Lower leg skin (tissue), 4 donors: ENCODE data around the gene TMEM123. TPM values are rescaled to one million over a fixed set of nuclear protein-coding genes. Genes with fewer than 3 reads are reported as not detected.

Source experiments
- DNase-seq, 2 donors: peaks; one replicate each; pipeline ENCODE4 v3.0.0-alpha.2; 2019; ENCODE audit warnings: low spot score in 2 of 2
- H3K4me3 ChIP-seq: fragments of 200-600 bp; sonication (generic); 2 replicates; pipeline ENCODE4 v1.5.1; 2017; ENCODE audit warnings: mild to moderate bottlenecking, low read depth; ENCODE audit not compliant: poor library complexity, severe bottlenecking
- CTCF ChIP-seq, 3 donors: fragments of 450-650 bp; IDR thresholded peaks; one replicate each; pipeline ENCODE4 v1.5.1; 2016; ENCODE audit warnings: antibody characterized with exemption in 3 of 3, mild to moderate bottlenecking in 3 of 3, moderate library complexity in 2 of 3
- POLR2A ChIP-seq, 2 donors: fragments of 450-650 bp; IDR thresholded peaks; one replicate each; pipeline ENCODE4 v1.6.1; 2016 to 2017; ENCODE audit warnings: antibody characterized with exemption in 2 of 2, mild to moderate bottlenecking in 1 of 2, moderate library complexity in 1 of 2
- WGBS, 2 donors: methylation state at CpG; one replicate each; pipeline ENCODE4 v1.1.5; 2018; 5-methylcytosine and 5-hydroxymethylcytosine counted together
- intact Hi-C: fragments of 100-400 bp; cut with DNase I; formaldehyde crosslinking; loops from one replicate; pipeline ENCODE4 v1.15.0; 2023; ENCODE audit warnings: low total_unique reads
- total RNA-seq, 4 donors: library from RNA; depleted of rRNA; stranded (reverse); fragments of >200 nt; gene quantifications; one replicate each; pipeline ENCODE4 v1.1.0, GENCODE V29; 2016

Gene TMEM123
- total RNA-seq, 4 donors from 2014 or later: 158 to 250 (median 206) TPM

- DNase-seq: no peak
- TF ChIP-seq POLR2A (IDR thresholded peaks at IDR 0.05) (no peak), CTCF (IDR thresholded peaks at IDR 0.05) (no peak)
- WGBS, 2 donors: 95 to 100% methylated on average over 3 of the region's 3 CpGs
- no peak overlapping the region for H3K4me3 ChIP-seq
- intact Hi-C loops: no loop called here
These were observed 50.7 kb downstream of the TMEM123 start for GRCh38 chr11:102401905-102402304.

DNA sequence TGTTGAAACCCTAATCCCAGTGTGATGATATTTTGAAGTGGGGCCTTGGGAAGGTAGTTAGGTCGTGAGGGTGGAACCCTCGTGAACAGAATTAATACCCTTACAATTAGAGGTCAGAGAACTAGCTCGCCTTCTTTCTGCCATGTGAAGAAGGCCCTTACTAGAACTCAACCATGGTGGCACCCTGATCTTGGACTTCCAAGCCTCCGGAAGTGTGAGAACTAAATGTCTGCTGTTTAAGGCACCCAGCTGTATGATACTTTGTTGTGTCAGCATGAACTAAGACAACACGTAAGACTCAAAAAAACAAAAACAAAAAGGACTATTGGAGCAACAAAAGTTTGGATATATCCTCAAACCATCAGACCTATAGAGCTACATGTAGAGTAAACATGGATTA lies 52.0 kb downstream of the TMEM123 start:
- no peak overlapping the region for H3K4me3 ChIP-seq
- 93% methylated on average over 5 of the region's 5 CpGs for WGBS, 2 donors
- TF ChIP-seq POLR2A (IDR thresholded peaks at IDR 0.05) (no peak), CTCF (IDR thresholded peaks at IDR 0.05) (no peak)
- DNase-seq: no peak
- intact Hi-C loops: no loop called here

DNA sequence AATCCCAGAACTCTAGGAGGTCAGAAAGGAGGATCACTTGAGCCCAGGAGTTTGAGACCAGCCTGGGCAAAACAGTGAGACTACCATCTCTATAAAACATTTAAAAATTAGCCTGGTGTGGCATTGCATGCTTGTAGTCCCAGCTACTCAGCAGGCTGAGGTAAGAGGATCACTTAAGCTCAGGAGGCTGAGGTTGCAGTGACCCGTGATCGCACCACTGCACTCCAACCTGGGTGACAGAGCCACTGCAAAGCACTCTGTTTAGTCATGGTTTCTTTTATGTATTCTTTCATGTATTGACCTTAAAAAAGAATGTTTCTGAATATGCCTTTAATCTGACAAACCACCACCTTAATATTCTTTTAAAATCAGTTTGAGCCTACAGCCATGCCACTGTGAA lies 53.4 kb downstream of the TMEM123 start:
- no peak for TF ChIP-seq POLR2A (IDR thresholded peaks at IDR 0.05)
- TF ChIP-seq CTCF (IDR thresholded peaks at IDR 0.05): no peak
- WGBS, 2 donors: 94 to 97% methylated on average over 2 of the region's 2 CpGs
- H3K4me3 ChIP-seq: no peak overlapping the region
- no peak for DNase-seq
- intact Hi-C loops: no loop called here

- TF ChIP-seq POLR2A (IDR thresholded peaks at IDR 0.05): no peak
- no peak for TF ChIP-seq CTCF (IDR thresholded peaks at IDR 0.05)
- intact Hi-C loops: no loop called here
- no peak overlapping the region for H3K4me3 ChIP-seq
- 89 to 92% methylated on average over 2 of the region's 2 CpGs for WGBS, 2 donors
- no peak for DNase-seq
These were observed 54.3 kb downstream of the TMEM123 start for GRCh38 chr11:102398297-102398696.

DNA sequence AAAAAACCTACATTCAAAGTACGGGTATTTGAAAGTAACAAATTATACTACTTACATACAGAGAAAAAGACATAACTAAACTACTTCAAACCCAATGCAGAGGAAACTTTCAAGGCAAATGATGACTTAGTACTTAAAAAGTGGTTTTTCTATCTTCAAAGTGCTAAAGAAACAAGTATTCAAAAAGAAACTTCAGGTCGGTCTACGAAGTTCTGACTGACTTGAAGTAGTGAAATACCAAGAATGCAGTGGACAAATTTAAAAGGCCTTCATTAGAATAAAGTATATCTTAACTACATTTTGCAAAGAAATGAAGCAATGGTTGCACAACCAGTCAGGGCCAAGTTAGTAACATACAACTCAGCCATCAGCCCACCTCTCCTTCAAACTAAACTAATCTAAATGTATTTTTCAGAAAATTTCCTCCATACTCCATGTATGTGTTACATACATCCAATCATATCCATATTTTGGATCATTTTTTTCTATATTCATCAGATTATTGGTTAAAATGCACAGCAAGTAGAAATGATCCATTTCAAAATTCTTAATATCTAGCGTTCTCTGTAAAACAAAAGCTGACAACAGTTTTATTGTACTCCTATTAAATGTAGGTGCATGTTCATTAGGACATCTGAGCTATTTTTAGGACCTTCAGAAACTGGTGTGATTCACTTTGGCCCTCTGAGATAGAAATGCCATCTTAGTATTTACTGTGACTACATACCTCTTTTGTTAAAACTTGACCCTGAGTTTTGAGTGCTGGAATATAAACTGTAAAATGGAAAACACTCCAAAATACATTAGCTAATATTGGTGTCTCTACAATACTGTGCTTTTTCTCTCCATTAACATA lies 55.6 kb downstream of the TMEM123 start:
- TF ChIP-seq CTCF (IDR thresholded peaks at IDR 0.05) (no peak), POLR2A (IDR thresholded peaks at IDR 0.05) (no peak)
- no peak overlapping the region for H3K4me3 ChIP-seq
- DNase-seq: no peak
- WGBS, 2 donors: 91 to 93% methylated on average over 4 of the region's 4 CpGs
- intact Hi-C loops: no loop called here
